ENCODE measurements around the gene GTF2A1L. TPM values are rescaled to one million over a fixed set of nuclear protein-coding genes. Genes with fewer than 3 reads are reported as not detected.

Gene GTF2A1L
- total RNA-seq, 2 experiments from 2014 or later, result not detected

DNA sequence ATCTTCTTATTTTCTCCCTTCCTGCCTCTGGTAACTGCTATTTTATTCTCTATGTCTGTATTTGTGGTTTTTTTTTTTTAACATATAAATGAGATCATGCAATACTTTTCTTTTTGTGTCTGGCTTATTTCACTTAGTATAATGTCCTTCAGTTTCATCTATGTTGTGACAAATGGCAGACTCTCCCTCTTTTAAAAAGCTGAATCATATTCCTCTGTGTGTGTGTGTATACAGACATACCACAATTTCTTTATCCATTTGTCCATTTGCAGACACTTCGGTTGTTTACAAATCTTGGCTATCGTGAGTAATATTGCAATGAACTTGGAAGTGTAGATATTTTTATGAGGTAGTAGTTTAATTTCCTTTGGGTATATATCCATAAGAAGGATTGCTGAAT lies 7.0 kb downstream of the GTF2A1L start:
- Histone ChIP-seq H3K79me2 (ENCODE audit: insufficient read depth, low read depth, low read length) (no peaks in the 10 kb centered on the region), H3K27ac (ENCODE audit: low read depth, low read length, poor library complexity, severe bottlenecking) (no peak overlapping the region), H3K36me3 (ENCODE audit: insufficient read depth, low read length) (no peaks in the 10 kb centered on the region), H2AFZ (ENCODE audit: low read length) (no peak overlapping the region), H3K9me2 (ENCODE audit: insufficient read depth, low read length) (no peaks in the 10 kb centered on the region), H4K20me1 (ENCODE audit: insufficient read depth, low read length) (no peaks in the 10 kb centered on the region), H3K4me2 (ENCODE audit: low read length) (no peak overlapping the region), H3K4me1 (ENCODE audit: insufficient read depth, low read length, poor library complexity, severe bottlenecking) (no peaks in the 10 kb centered on the region), H3K4me3 (ENCODE audit: low read depth, low read length, poor library complexity, severe bottlenecking) (no peak overlapping the region), H3K9me3 (ENCODE audit: low read length) (peaks cover 6% of the 10 kb centered on the region; the same call in 1 of the 2 replicates)
- DNase-seq (ENCODE audit: low spot score), result no peak
- intact Hi-C loops (cut with micrococcal nuclease; ENCODE audit: unreplicated experiment), result no loop called here
- CTCF ChIA-PET (ENCODE audit: unreplicated experiment), result no interaction called here
- TF ChIP-seq CTCF (conservative IDR thresholded peaks at IDR 0.05; ENCODE audit: low read length) (no peak), EZH2phosphoT487 (IDR thresholded peaks at IDR 0.05; ENCODE audit: borderline replicate concordance, low read depth, low read length) (no peak)
- no TSS peak for BruUV-seq (replicated peaks)
- POLR2A ChIA-PET, result interaction anchor here (0.9 kb wide), 1 partner anchor 9 kb away, joined by 3 read pairs; no protein-coding TSS in a partner anchor

- no peaks in the 10 kb centered on the region for H3K36me3 ChIP-seq (ENCODE audit: insufficient read depth, low read length)
- no TSS peak for BruUV-seq (replicated peaks)
- POLR2A ChIA-PET, result no interaction called here
Measured at GRCh38 chr2:48626047-48626446, 8.4 kb downstream of the GTF2A1L start.

More at GRCh38 chr2:48626047-48626446, 8.4 kb downstream of the GTF2A1L start:
- H3K4me3 ChIP-seq (ENCODE audit: low read depth, low read length, poor library complexity, severe bottlenecking), result no peak overlapping the region
- CTCF ChIA-PET (ENCODE audit: unreplicated experiment), result no interaction called here
- no peak overlapping the region for H3K27ac ChIP-seq (ENCODE audit: low read depth, low read length, poor library complexity, severe bottlenecking)
- H3K79me2 ChIP-seq (ENCODE audit: insufficient read depth, low read depth, low read length), result no peaks in the 10 kb centered on the region
- no peak for DNase-seq (ENCODE audit: low spot score)
- no peaks in the 10 kb centered on the region for H4K20me1 ChIP-seq (ENCODE audit: insufficient read depth, low read length)
- no peaks in the 10 kb centered on the region for H3K4me1 ChIP-seq (ENCODE audit: insufficient read depth, low read length, poor library complexity, severe bottlenecking)
- intact Hi-C loops (cut with micrococcal nuclease; ENCODE audit: unreplicated experiment), result no loop called here
- no peak overlapping the region for H2AFZ ChIP-seq (ENCODE audit: low read length)
- H3K4me2 ChIP-seq (ENCODE audit: low read length), result no peak overlapping the region
- TF ChIP-seq EZH2phosphoT487 (IDR thresholded peaks at IDR 0.05; ENCODE audit: borderline replicate concordance, low read depth, low read length) (no peak), CTCF (conservative IDR thresholded peaks at IDR 0.05; ENCODE audit: low read length) (no peak)
- H3K9me2 ChIP-seq (ENCODE audit: insufficient read depth, low read length), result no peaks in the 10 kb centered on the region
- H3K9me3 ChIP-seq (ENCODE audit: low read length), result peaks cover 6% of the 10 kb centered on the region; the same call in 1 of the 2 replicates
